GM19025 (cell line): ENCODE measurements around the gene LRMDA.
"Not testable (repeated sequence)": the region's sequence is repeated elsewhere in the genome, so short reads cannot be mapped to it uniquely, and the experiment has no call there.

Experiments
- ATAC-seq: cut with Tn5 transposase; IDR thresholded peaks from one replicate; pipeline ENCODE4 v1.9.1; 2021; ENCODE audit warnings: mild to moderate bottlenecking, low read depth, moderate library complexity; ENCODE audit not compliant: unreplicated experiment

Gene LRMDA

GRCh38 chr10:76523246-76523645, 1091.8 kb downstream of the LRMDA start:
- ATAC-seq: no peak

DNA sequence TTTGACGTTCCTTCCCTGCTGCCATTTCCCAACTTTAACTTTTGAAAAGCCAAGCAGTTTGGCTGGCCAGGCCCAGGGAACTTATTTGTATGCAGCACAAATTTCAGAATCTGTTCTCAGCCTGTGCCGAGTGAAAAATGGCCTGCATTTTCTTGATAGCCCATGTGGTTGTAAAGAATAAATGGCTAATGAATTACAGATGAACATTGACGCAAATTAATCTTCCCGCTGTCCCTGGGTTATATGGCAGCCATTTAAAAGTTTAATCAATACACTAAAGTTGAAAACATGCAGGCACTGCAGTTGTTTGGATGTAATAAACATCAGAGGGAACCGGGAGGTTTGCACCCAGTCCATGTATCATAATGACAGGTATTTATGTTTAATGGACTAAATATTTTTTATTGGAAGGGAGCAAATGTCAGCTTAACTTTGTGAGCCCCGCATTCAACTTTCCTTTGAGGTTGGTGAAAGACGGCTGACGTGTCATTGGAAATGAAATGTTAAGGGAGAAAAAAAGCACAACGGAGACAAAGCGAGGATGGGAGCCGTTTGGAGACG, 1092.4 kb downstream of the LRMDA start:
- ATAC-seq: no peak

DNA sequence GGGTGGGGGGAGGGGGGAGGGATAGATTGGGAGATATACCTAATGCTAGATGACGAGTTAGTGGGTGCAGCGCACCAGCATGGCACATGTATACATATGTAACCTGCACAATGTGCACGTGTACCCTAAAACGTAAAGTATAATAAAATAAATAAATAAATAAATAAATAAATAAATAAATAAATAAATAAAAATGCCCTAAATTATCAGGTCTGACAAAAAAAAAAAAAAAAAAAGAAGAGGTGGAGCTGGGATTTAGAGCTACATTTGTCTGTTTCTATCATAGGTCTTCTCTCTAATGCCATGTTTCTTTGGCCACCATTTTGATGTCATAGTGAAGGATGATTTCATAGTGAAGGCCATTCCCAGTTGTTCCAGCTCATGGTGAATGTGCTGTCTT, 1095.4 kb downstream of the LRMDA start:
- ATAC-seq: not testable (repeated sequence)

DNA sequence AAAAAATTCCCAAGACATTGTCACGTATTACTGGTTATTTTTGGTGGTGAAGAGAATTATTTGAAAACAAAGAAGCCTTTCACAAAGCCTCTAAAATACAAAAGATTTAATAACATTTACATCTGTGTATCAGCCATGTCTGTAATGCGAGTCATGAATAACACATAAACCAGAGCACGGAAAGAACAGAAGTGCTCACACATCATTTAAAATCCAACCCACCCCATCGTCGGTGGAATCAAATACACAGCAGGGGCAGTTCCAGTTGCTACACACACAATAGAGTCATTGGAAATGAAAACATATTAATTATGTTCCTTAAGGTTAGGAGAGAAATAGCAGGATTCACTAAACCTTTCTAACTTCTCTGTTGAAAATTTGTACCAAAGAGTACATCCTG, 1108.9 kb downstream of the LRMDA start:
- ATAC-seq: no peak

DNA sequence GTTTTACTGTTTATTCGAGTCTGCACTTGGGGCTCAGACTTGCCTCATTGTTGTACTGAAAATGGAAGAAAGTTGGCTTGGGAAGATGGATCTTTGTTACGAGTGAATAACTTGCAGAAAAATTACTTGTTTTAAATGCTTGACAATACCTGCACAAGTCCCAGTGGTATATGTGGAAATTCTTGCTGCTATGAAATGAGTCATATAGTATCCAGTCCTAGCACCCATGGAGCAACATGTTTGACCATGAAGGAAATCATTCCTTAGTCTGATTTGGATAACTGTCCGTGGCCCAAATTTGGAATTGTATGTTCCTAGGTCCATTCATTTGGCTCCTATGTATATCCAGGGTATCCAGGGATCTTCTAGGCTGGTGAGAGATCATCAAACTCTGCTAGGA, 1109.4 kb downstream of the LRMDA start:
- ATAC-seq: no peak

GRCh38 chr10:76541852-76542251, 1110.4 kb downstream of the LRMDA start:
- no peak for ATAC-seq

GRCh38 chr10:76542307-76542930, 1111.0 kb downstream of the LRMDA start:
- ATAC-seq: no peak

DNA sequence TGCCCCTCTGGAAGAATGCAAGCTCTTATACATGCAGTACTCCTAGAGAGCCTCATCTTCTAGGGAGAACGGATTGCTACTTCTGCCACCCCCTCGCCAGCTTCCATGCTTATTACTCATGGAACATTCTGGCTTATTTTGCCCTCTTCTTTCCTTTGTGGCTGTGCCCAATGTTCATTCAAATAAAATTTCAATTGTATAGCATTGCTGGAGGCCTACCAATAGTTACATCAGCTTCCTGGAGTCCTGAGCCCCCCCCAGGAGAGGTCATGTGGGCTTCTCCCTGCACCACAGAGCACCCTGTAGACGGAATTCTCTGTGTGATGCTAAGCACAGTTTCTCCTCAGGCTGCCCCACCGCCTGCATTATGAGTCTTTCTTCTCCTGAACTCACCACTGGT, 1112.2 kb downstream of the LRMDA start:
- ATAC-seq: no peak

- ATAC-seq: no peak
These were observed 1113.4 kb downstream of the LRMDA start for GRCh38 chr10:76544789-76545188.

GRCh38 chr10:76546411-76546810, 1115.0 kb downstream of the LRMDA start:
- ATAC-seq: no peak

GRCh38 chr10:76547352-76547972, 1116.0 kb downstream of the LRMDA start:
- no peak for ATAC-seq

- ATAC-seq: no peak
These were observed 1117.3 kb downstream of the LRMDA start for GRCh38 chr10:76548716-76549115.

DNA sequence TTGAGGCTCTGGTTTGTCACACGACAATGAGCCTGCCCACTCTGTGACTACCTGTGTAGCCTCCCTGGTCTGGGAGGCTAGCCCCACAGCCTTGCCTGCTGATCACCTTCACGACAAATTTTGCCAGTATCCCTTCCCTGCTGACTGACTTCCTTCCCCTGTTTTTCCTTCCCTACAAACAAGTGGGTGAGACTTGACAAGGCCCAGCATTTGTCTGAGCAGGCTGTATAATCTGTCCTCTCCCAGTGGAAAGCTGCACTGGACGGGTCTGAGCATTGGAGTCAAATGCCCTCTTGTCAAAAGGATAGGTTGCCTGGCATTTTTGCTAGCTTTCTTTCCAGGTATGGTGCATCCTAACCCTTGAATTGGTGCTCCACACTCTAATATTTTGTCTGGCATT, 1117.7 kb downstream of the LRMDA start:
- no peak for ATAC-seq

- no peak for ATAC-seq
These were observed 1119.4 kb downstream of the LRMDA start for GRCh38 chr10:76550806-76551205.

GRCh38 chr10:76552091-76552873, 1120.9 kb downstream of the LRMDA start:
- no peak for ATAC-seq

GRCh38 chr10:76553263-76554032, 1122.0 kb downstream of the LRMDA start:
- no peak for ATAC-seq

DNA sequence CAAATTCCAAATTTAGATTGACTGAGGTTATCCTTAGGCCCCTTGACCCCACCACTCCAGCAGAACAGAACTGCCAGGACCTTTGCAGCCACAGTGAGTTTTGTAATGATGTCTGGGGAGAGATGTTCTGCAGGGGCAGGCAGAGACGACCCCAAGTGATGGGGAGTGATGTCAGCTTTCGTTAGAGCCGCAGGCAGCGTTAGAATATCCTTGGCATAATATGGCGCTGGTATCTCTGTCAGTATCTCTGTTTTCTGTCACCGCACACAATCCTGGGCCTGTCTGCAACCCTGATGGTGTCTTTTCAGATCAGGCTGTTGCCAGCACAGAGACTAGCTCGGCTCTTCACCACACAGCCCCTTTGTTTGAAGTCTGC, 1122.6 kb downstream of the LRMDA start:
- no peak for ATAC-seq

GRCh38 chr10:76554478-76554877, 1123.1 kb downstream of the LRMDA start:
- ATAC-seq: no peak

GRCh38 chr10:76555067-76555670, 1123.7 kb downstream of the LRMDA start:
- ATAC-seq: no peak

DNA sequence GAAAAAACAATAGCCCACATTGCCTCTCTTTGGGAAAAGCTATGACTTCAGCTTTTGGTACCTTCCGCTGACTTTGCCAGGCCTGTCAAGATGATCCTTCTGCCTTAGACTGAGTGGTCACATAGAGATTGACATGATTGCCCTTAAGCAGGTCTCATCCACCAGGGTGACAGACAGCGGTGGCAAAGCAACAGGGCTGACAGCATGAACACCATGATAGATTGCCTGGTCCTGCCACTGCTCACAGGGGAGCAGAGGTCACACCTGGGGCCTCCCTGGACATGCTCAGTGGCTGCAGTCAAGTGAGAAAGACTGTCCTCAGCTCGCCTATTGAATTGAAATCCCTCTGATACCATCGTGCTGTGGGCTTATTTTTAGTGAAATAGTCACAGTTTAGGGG, 1125.9 kb downstream of the LRMDA start:
- no peak for ATAC-seq
